HepG2 (cell line): ENCODE data around the gene DDX11. TPM values are rescaled to one million over a fixed set of nuclear protein-coding genes. Genes with fewer than 3 reads are reported as not detected.

Experiments used
- ATAC-seq: fragments of 200-7000 bp; cut with Tn5 transposase; 3 replicates; pipeline ENCODE4 v1.9.1; 2020; ENCODE audit warnings: mild to moderate bottlenecking, moderate library complexity
- BruUV-seq: library from RNA; stranded (reverse); fragments of 400-500 nt; replicated peaks from 2 replicates; lab custom pipeline; 2021; lab: Mats Ljungman, UMichigan
- CTCF ChIA-PET: fragments of 300-600 bp; formaldehyde crosslinking; extraction: SDS; loops from one replicate; lab custom pipeline; 2021; ENCODE audit warnings: low total read pairs, inconsistent platforms, low intra/inter-chr PET ratio; lab: Yijun Ruan, JAX
- POLR2A ChIA-PET: fragments of 350-600 bp; sonication (Branson Sonifier 250); formaldehyde crosslinking; loops from one replicate; lab custom pipeline; 2020; ENCODE audit warnings: antibody characterized with exemption, inconsistent platforms; lab: Yijun Ruan, JAX
- DNase-seq: peaks from one replicate; pipeline ENCODE4 v3.0.0-alpha.2; 2015; ENCODE audit warnings: low spot score
- FAIRE-seq: peaks from 3 replicates; lab custom pipeline; 2011; peaks lifted over from hg19 to GRCh38; lab: Jason Lieb, UNC
- H2AFZ ChIP-seq: one replicate; pipeline ENCODE4 v1.6.1; 2011; ENCODE audit warnings: low read length, inconsistent platforms
- H3K27ac ChIP-seq: fragments of 300-600 bp; 3 replicates; pipeline ENCODE4 v1.8.0; 2011; ENCODE audit warnings: mixed run types, mild to moderate bottlenecking, mixed read lengths, low read length, inconsistent platforms; ENCODE audit not compliant: insufficient read depth; ENCODE audit errors: extremely low read length
- H3K27me3 ChIP-seq, 2 experiments: fragments of 200-600 bp in 1 of 2; 2 replicates in 1 of 2; 3 replicates in 1 of 2; pipeline versions ENCODE4 v1.6.0 to v1.8.0; 2011; ENCODE audit warnings: low read length in 2 of 2, mild to moderate bottlenecking in 2 of 2, moderate library complexity in 2 of 2, inconsistent platforms in 1 of 2; ENCODE audit not compliant: insufficient read depth in 2 of 2, control insufficient read depth in 1 of 2
- H3K36me3 ChIP-seq, 2 experiments: fragments of 200-600 bp in 1 of 2; replicated peaks in 1 of 2; 2 replicates in 1 of 2; 3 replicates in 1 of 2; pipeline versions ENCODE4 v1.5.1 to v1.8.0; 2011; ENCODE audit warnings: low read length in 2 of 2, inconsistent platforms in 1 of 2; ENCODE audit not compliant: insufficient read depth in 2 of 2, control insufficient read depth in 1 of 2
- H3K4me1 ChIP-seq: 2 replicates; pipeline ENCODE4 v1.5.1; 2012; ENCODE audit warnings: low read length, inconsistent platforms; ENCODE audit not compliant: insufficient read depth
- H3K4me2 ChIP-seq: 2 replicates; pipeline ENCODE4 v1.6.0; 2011; ENCODE audit warnings: low read depth, low read length, inconsistent platforms
- H3K4me3 ChIP-seq, 3 experiments: fragments of 200-600 bp in 1 of 3; sonication (generic), shearing (Covaris generic) in 1 of 3; replicated peaks in 1 of 3; 2 replicates each; pipeline ENCODE4 v1.5.1; 2011 to 2016; ENCODE audit warnings: low read length in 3 of 3, inconsistent platforms in 2 of 3, low read depth in 2 of 3, mild to moderate bottlenecking in 2 of 3, control low read depth in 1 of 3, mixed read lengths in 1 of 3; ENCODE audit not compliant: insufficient read depth in 1 of 3
- H3K79me2 ChIP-seq: one replicate; pipeline ENCODE4 v1.6.1; 2011; ENCODE audit warnings: low read length, inconsistent platforms; ENCODE audit not compliant: insufficient read depth
- H3K9ac ChIP-seq: 2 replicates; pipeline ENCODE4 v1.6.0; 2011; ENCODE audit warnings: mild to moderate bottlenecking, low read depth, low read length, inconsistent platforms; ENCODE audit not compliant: insufficient read depth
- H3K9me3 ChIP-seq: 2 replicates; pipeline ENCODE4 v1.5.1; 2012; ENCODE audit warnings: mild to moderate bottlenecking, low read length
- H4K20me1 ChIP-seq: 2 replicates; pipeline ENCODE4 v1.6.0; 2011; ENCODE audit warnings: inconsistent platforms, mild to moderate bottlenecking, low read length, moderate library complexity; ENCODE audit not compliant: insufficient read depth
- HES4 ChIP-seq: sonication (generic); formaldehyde crosslinking; IDR thresholded peaks from 2 replicates; pipeline ENCODE4 v1.9.0; 2021; ENCODE audit warnings: mild to moderate bottlenecking, missing genetic modification reagents, borderline replicate concordance
- MBD4 ChIP-seq: IDR thresholded peaks from 2 replicates; pipeline ENCODE4 v1.6.1; 2012; ENCODE audit warnings: low read length, inconsistent platforms, borderline replicate concordance
- NAIF1 ChIP-seq: sonication (generic); formaldehyde crosslinking; IDR thresholded peaks from 2 replicates; pipeline ENCODE4 v1.5.0; 2020; ENCODE audit warnings: mild to moderate bottlenecking, missing genetic modification reagents, borderline replicate concordance
- REST ChIP-seq, 2 experiments: IDR thresholded peaks; 2 replicates each; pipeline ENCODE4 v1.6.1; 2011 to 2012; ENCODE audit warnings: low read length in 2 of 2, borderline replicate concordance in 1 of 2, low read depth in 1 of 2, mild to moderate bottlenecking in 1 of 2, moderate library complexity in 1 of 2
- TBP ChIP-seq: sonication (generic); formaldehyde crosslinking; IDR thresholded peaks from 2 replicates; pipeline ENCODE4 v1.5.0; 2020; ENCODE audit warnings: missing genetic modification reagents
- ZBTB33 ChIP-seq: sonication (generic); formaldehyde crosslinking; IDR thresholded peaks from 2 replicates; pipeline ENCODE4 v1.4.0; 2020; ENCODE audit warnings: missing genetic modification reagents
- ZFP1 ChIP-seq: IDR thresholded peaks from 2 replicates; pipeline ENCODE4 v1.6.1; 2016
- ZNF382 ChIP-seq: sonication (generic); formaldehyde crosslinking; IDR thresholded peaks from 2 replicates; pipeline ENCODE4 v1.5.0; 2020; ENCODE audit warnings: missing genetic modification reagents, mild to moderate bottlenecking, borderline replicate concordance
- ZNF660 ChIP-seq: sonication (generic); formaldehyde crosslinking; IDR thresholded peaks from 2 replicates; pipeline ENCODE4 v1.5.1; 2020; ENCODE audit warnings: mild to moderate bottlenecking, low read depth, missing genetic modification reagents, borderline replicate concordance
- ZNF768 ChIP-seq: sonication (generic); formaldehyde crosslinking; IDR thresholded peaks from 2 replicates; pipeline ENCODE4 v1.4.0; 2020; ENCODE audit warnings: missing genetic modification reagents
- WGBS: methylation state at CpG from one replicate; pipeline ENCODE4 v1.1.6; 2017; ENCODE audit warnings: low lambda C conversion rate; 5-methylcytosine and 5-hydroxymethylcytosine counted together
- in situ Hi-C: cut with HindIII; loops from 2 replicates; pipeline ENCODE4 v1.10.0; 2017; ENCODE audit warnings: low pct_unique_long_range_greater_than_20kb; ENCODE audit not compliant: extremely low pct_ligation_motif_present
- intact Hi-C: fragments of 100-400 bp; cut with micrococcal nuclease; formaldehyde crosslinking; loops from one replicate; pipeline ENCODE4 v1.10.0; 2022; ENCODE audit not compliant: unreplicated experiment
- polyA plus RNA-seq, 8 experiments: library from polyadenylated mRNA; depleted of rRNA in 3 of 8; stranded (reverse) in 7 of 8; unstranded in 1 of 8; fragments of >200 nt; fragmentation: Illumina TruSeq in 4 of 8; extraction: Trizol in 4 of 8; gene quantifications; 2 replicates each; pipeline versions ENCODE4 v1.2.1 to v1.2.3, GENCODE V29; 2011 to 2016; ENCODE audit warnings: low read depth in 4 of 8, missing spikeins in 1 of 8, mixed read lengths in 1 of 8; ENCODE audit not compliant: insufficient read depth in 1 of 8
- total RNA-seq, 5 experiments: library from RNA; depleted of rRNA; stranded (reverse); fragments of >200 nt; fragmentation: Illumina TruSeq; extraction: Trizol; gene quantifications; 2 replicates each; pipeline ENCODE4 v1.2.3, GENCODE V29; 2016; ENCODE audit warnings: low read depth in 1 of 5

The DDX11 gene
- total and polyA plus RNA-seq, 2 of the 13 experiments (the other 11 are each of a cell fraction or from before 2014, with no cell fraction given) = 23.9 to 40.8 TPM

GRCh38 chr12:31118347-31119191 lies 44.9 kb downstream of the DDX11 start:
- Histone ChIP-seq H2AFZ (no peak overlapping the region), H3K27ac (no peak overlapping the region), H3K79me2 (no peaks in the 10 kb centered on the region), H3K36me3 (no peaks in the 10 kb centered on the region), H3K9me3 (no peaks in the 10 kb centered on the region), H3K9ac (no peak overlapping the region), H3K4me3 (peak overlapping the region in 1 of 3 experiments; percentile 10; a peak in 1 of 6 replicates), H4K20me1 (no peaks in the 10 kb centered on the region), H3K27me3 (no peaks in the 10 kb centered on the region), H3K4me1 (peaks cover 12% of the 10 kb centered on the region; the same call in 1 of the 2 replicates), H3K4me2 (peak overlapping the region; percentile 23; the same call in 1 of the 2 replicates)
- in situ Hi-C loops (loop anchor here (10.0 kb wide), 1 partner anchor 116 kb away; no protein-coding TSS in a partner anchor), intact Hi-C loops (no loop called here)
- no peak for DNase-seq
- CTCF ChIA-PET = no interaction called here
- no peak for FAIRE-seq
- BruUV-seq = no TSS peak
- 63% methylated on average over 29 of the region's 44 CpGs for WGBS
- ATAC-seq = peak; percentile 36
- TF ChIP-seq HES4 (CRISPR knock-in tag) (no peak), ZBTB33 (CRISPR knock-in tag) (peak; percentile 26; the same call in 1 of the 2 replicates)
- POLR2A ChIA-PET = no interaction called here

GRCh38 chr12:31119192-31119802 lies 45.6 kb downstream of the DDX11 start:
- POLR2A ChIA-PET = no interaction called here
- WGBS = 66% methylated on average over 14 of the region's 34 CpGs
- FAIRE-seq (no peak), ATAC-seq (peak; percentile 33), DNase-seq (no peak)
- no TSS peak for BruUV-seq
- no peak overlapping the region for H3K4me3 ChIP-seq
- H3K4me1 ChIP-seq = peaks cover 12% of the 10 kb centered on the region; the same call in 1 of the 2 replicates
- H3K9ac ChIP-seq = no peak overlapping the region
- H3K27me3 ChIP-seq = no peaks in the 10 kb centered on the region
- no peak overlapping the region for H3K27ac ChIP-seq
- intact Hi-C loops (no loop called here), in situ Hi-C loops (loop anchor here (10.0 kb wide), 1 partner anchor 116 kb away; no protein-coding TSS in a partner anchor)
- H3K9me3 ChIP-seq = no peaks in the 10 kb centered on the region
- H4K20me1 ChIP-seq = no peaks in the 10 kb centered on the region
- no peaks in the 10 kb centered on the region for H3K36me3 ChIP-seq
- H3K4me2 ChIP-seq = no peak overlapping the region
- CTCF ChIA-PET = no interaction called here
- no peaks in the 10 kb centered on the region for H3K79me2 ChIP-seq
- H2AFZ ChIP-seq = no peak overlapping the region
- TF ChIP-seq TBP (no peak), ZFP1 (no peak), ZNF660 (CRISPR knock-in tag) (no peak), NAIF1 (CRISPR knock-in tag) (no peak), ZNF382 (CRISPR knock-in tag) (no peak), ZNF768 (CRISPR knock-in tag) (no peak), REST (IDR thresholded peaks at IDR 0.05; ENCODE audit: borderline replicate concordance in 1 of 2, low read depth in 1 of 2, low read length in 2 of 2) (no peak), MBD4 (no peak)
